ENCODE results near the gene USP25.

DNA sequence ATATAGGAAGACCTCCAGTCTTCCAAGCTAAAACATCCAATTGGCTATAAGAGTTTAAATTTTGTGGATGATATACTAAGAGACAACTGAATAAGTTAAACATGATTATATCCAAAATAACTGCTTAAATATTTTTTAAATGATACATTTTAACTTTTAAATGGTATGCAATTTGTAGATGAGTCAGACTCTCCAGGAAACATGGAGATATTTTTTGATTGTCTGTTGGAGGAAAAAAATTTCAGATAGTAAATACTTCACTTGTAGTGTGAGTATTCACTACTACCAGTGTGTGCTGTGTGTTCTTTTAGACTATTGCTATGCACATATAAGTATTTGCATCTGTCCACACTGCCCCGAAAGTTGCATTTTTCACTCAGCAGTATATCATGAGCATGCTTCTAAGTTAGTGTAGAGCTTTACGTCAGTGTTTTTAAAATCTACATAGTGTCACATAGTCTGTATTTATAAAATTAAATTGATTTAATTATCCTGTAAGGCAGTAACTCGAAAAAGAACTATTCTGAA, 91.1 kb downstream of the USP25 start:
- TF ChIP-seq POLR2A (IDR thresholded peaks at IDR 0.05), result no peak
- TF ChIP-seq, protein P1, sequence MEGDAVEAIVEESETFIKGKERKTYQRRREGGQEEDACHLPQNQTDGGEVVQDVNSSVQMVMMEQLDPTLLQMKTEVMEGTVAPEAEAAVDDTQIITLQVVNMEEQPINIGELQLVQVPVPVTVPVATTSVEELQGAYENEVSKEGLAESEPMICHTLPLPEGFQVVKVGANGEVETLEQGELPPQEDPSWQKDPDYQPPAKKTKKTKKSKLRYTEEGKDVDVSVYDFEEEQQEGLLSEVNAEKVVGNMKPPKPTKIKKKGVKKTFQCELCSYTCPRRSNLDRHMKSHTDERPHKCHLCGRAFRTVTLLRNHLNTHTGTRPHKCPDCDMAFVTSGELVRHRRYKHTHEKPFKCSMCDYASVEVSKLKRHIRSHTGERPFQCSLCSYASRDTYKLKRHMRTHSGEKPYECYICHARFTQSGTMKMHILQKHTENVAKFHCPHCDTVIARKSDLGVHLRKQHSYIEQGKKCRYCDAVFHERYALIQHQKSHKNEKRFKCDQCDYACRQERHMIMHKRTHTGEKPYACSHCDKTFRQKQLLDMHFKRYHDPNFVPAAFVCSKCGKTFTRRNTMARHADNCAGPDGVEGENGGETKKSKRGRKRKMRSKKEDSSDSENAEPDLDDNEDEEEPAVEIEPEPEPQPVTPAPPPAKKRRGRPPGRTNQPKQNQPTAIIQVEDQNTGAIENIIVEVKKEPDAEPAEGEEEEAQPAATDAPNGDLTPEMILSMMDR (IDR thresholded peaks at IDR 0.05 in 4 of 5, conservative IDR thresholded peaks at IDR 0.05 in 1 of 5), result no peak
